ENCODE measurements around the gene TASP1. TPM values are rescaled to one million over a fixed set of nuclear protein-coding genes. Genes with fewer than 3 reads are reported as not detected.

TASP1 gene
- total RNA-seq, result 10 to 100 TPM in 1 of 2 experiments, 1 to 10 TPM in 1; 9.9 to 10.7 TPM

- POLR2A ChIA-PET, result interaction anchor here (1.0 kb wide), 1 partner anchor 147 kb away, joined by 3 read pairs; the partner anchor contains the start of genes ESF1 and NDUFAF5
These were observed at the start of gene TASP1 for GRCh38 chr20:13638496-13639149. TASP1 (minus strand) TSS chr20:13638932; CDS start chr20:13630078, 8,854 bp downstream.

GRCh38 chr20:13687815-13688214, 49.1 kb upstream of the TASP1 start:
- no peak for ATAC-seq (ENCODE audit: low read depth)
- Mint-ChIP-seq H3K27me3 (peaks cover 5% of the 10 kb centered on the region), H3K27ac (no peak overlapping the region), H3K4me3 (no peak overlapping the region), H3K4me1 (peaks cover 4% of the 10 kb centered on the region), H3K36me3 (no peaks in the 10 kb centered on the region), H3K9me3 (peaks cover 3% of the 10 kb centered on the region)
- no peak for DNase-seq
- POLR2A ChIA-PET, result no interaction called here

More at GRCh38 chr20:13638496-13639149, at the start of gene TASP1:
- peak; percentile 90 for DNase-seq
- H3K4me3 Mint-ChIP-seq, result peak within 1 kb of the TSS; percentile 89
- H3K4me1 Mint-ChIP-seq, result peaks cover 24% of the 10 kb centered on the region
- peaks cover 2% of the 10 kb centered on the region for H3K9me3 Mint-ChIP-seq
- no peaks in the 10 kb centered on the region for H3K27me3 Mint-ChIP-seq
- peak within 1 kb of the TSS; percentile 78 for H3K27ac Mint-ChIP-seq
- ATAC-seq (ENCODE audit: low read depth), result peak; percentile 99
- peaks cover 5% of the 10 kb centered on the region for H3K36me3 Mint-ChIP-seq

GRCh38 chr20:13685623-13686022, 46.9 kb upstream of the TASP1 start:
- Mint-ChIP-seq H3K9me3 (peaks cover 1% of the 10 kb centered on the region), H3K36me3 (no peaks in the 10 kb centered on the region), H3K4me1 (peaks cover 4% of the 10 kb centered on the region), H3K27ac (no peak overlapping the region), H3K27me3 (peaks cover 3% of the 10 kb centered on the region), H3K4me3 (no peak overlapping the region)
- DNase-seq, result no peak
- no peak for ATAC-seq (ENCODE audit: low read depth)
- POLR2A ChIA-PET, result no interaction called here

- ATAC-seq (ENCODE audit: low read depth) (no peak), DNase-seq (no peak)
- peaks cover 1% of the 10 kb centered on the region for H3K9me3 Mint-ChIP-seq
- H3K27ac Mint-ChIP-seq, result no peak overlapping the region
- POLR2A ChIA-PET, result no interaction called here
- peaks cover 3% of the 10 kb centered on the region for H3K27me3 Mint-ChIP-seq
- H3K4me3 Mint-ChIP-seq, result no peak overlapping the region
- H3K4me1 Mint-ChIP-seq, result peaks cover 4% of the 10 kb centered on the region
- no peaks in the 10 kb centered on the region for H3K36me3 Mint-ChIP-seq
These were observed 46.0 kb upstream of the TASP1 start for GRCh38 chr20:13684566-13685222.

GRCh38 chr20:13683833-13684232, 45.1 kb upstream of the TASP1 start:
- peaks cover 3% of the 10 kb centered on the region for H3K27me3 Mint-ChIP-seq
- peaks cover 4% of the 10 kb centered on the region for H3K4me1 Mint-ChIP-seq
- ATAC-seq (ENCODE audit: low read depth) (no peak), DNase-seq (no peak)
- POLR2A ChIA-PET, result no interaction called here
- H3K9me3 Mint-ChIP-seq, result peaks cover 1% of the 10 kb centered on the region
- H3K4me3 Mint-ChIP-seq, result no peak overlapping the region
- H3K27ac Mint-ChIP-seq, result no peak overlapping the region
- H3K36me3 Mint-ChIP-seq, result no peaks in the 10 kb centered on the region

GRCh38 chr20:13681248-13682125, 42.8 kb upstream of the TASP1 start:
- no peaks in the 10 kb centered on the region for H3K36me3 Mint-ChIP-seq
- no peak for DNase-seq
- ATAC-seq (ENCODE audit: low read depth), result no peak
- POLR2A ChIA-PET, result no interaction called here
- peaks cover 1% of the 10 kb centered on the region for H3K9me3 Mint-ChIP-seq
- no peak overlapping the region for H3K27ac Mint-ChIP-seq
- H3K27me3 Mint-ChIP-seq, result peaks cover 6% of the 10 kb centered on the region
- H3K4me3 Mint-ChIP-seq, result no peak overlapping the region
- peaks cover 4% of the 10 kb centered on the region for H3K4me1 Mint-ChIP-seq

- Mint-ChIP-seq H3K9me3 (peaks cover 1% of the 10 kb centered on the region), H3K36me3 (no peaks in the 10 kb centered on the region), H3K27ac (no peak overlapping the region), H3K27me3 (peaks cover 4% of the 10 kb centered on the region), H3K4me1 (no peaks in the 10 kb centered on the region), H3K4me3 (no peak overlapping the region)
- POLR2A ChIA-PET, result no interaction called here
- DNase-seq, result no peak
- no peak for ATAC-seq (ENCODE audit: low read depth)
These were observed 40.2 kb upstream of the TASP1 start for GRCh38 chr20:13678944-13679343.

GRCh38 chr20:13677241-13677640, 38.5 kb upstream of the TASP1 start:
- ATAC-seq (ENCODE audit: low read depth) (no peak), DNase-seq (no peak)
- H3K27ac Mint-ChIP-seq, result no peak overlapping the region

GRCh38 chr20:13676682-13677081, 38.0 kb upstream of the TASP1 start:
- DNase-seq (no peak), ATAC-seq (ENCODE audit: low read depth) (no peak)
- no peak overlapping the region for H3K4me3 Mint-ChIP-seq
- POLR2A ChIA-PET, result no interaction called here
- H3K27me3 Mint-ChIP-seq, result peaks cover 8% of the 10 kb centered on the region
- H3K36me3 Mint-ChIP-seq, result no peaks in the 10 kb centered on the region
- H3K27ac Mint-ChIP-seq, result no peak overlapping the region
- no peaks in the 10 kb centered on the region for H3K9me3 Mint-ChIP-seq
- no peaks in the 10 kb centered on the region for H3K4me1 Mint-ChIP-seq

More at GRCh38 chr20:13677241-13677640, 38.5 kb upstream of the TASP1 start:
- Mint-ChIP-seq H3K36me3 (no peaks in the 10 kb centered on the region), H3K4me1 (no peaks in the 10 kb centered on the region), H3K27me3 (peaks cover 4% of the 10 kb centered on the region), H3K4me3 (no peak overlapping the region), H3K9me3 (no peaks in the 10 kb centered on the region)
- POLR2A ChIA-PET, result no interaction called here

GRCh38 chr20:13672690-13673089, 34.0 kb upstream of the TASP1 start:
- no peaks in the 10 kb centered on the region for H3K4me1 Mint-ChIP-seq
- DNase-seq (no peak), ATAC-seq (ENCODE audit: low read depth) (no peak)
- H3K36me3 Mint-ChIP-seq, result no peaks in the 10 kb centered on the region
- H3K27me3 Mint-ChIP-seq, result peaks cover 9% of the 10 kb centered on the region
- no peaks in the 10 kb centered on the region for H3K9me3 Mint-ChIP-seq
- no peak overlapping the region for H3K27ac Mint-ChIP-seq
- POLR2A ChIA-PET, result no interaction called here
- H3K4me3 Mint-ChIP-seq, result no peak overlapping the region

- no peak for DNase-seq
- POLR2A ChIA-PET, result no interaction called here
- Mint-ChIP-seq H3K27me3 (peaks cover 6% of the 10 kb centered on the region), H3K4me1 (no peaks in the 10 kb centered on the region), H3K36me3 (no peaks in the 10 kb centered on the region), H3K27ac (no peak overlapping the region), H3K4me3 (no peak overlapping the region), H3K9me3 (no peaks in the 10 kb centered on the region)
- no peak for ATAC-seq (ENCODE audit: low read depth)
These were observed 33.2 kb upstream of the TASP1 start for GRCh38 chr20:13671916-13672378.

- Mint-ChIP-seq H3K27me3 (peaks cover 6% of the 10 kb centered on the region), H3K4me1 (no peaks in the 10 kb centered on the region), H3K27ac (no peak overlapping the region), H3K9me3 (no peaks in the 10 kb centered on the region), H3K4me3 (no peak overlapping the region), H3K36me3 (no peaks in the 10 kb centered on the region)
- POLR2A ChIA-PET, result no interaction called here
- DNase-seq, result no peak
- no peak for ATAC-seq (ENCODE audit: low read depth)
These were observed 32.8 kb upstream of the TASP1 start for GRCh38 chr20:13671512-13671911.

- no peak overlapping the region for H3K27ac Mint-ChIP-seq
- no peak overlapping the region for H3K4me3 Mint-ChIP-seq
- POLR2A ChIA-PET, result no interaction called here
- peaks cover 6% of the 10 kb centered on the region for H3K27me3 Mint-ChIP-seq
- H3K9me3 Mint-ChIP-seq, result no peaks in the 10 kb centered on the region
- no peaks in the 10 kb centered on the region for H3K4me1 Mint-ChIP-seq
- no peak for ATAC-seq (ENCODE audit: low read depth)
- no peaks in the 10 kb centered on the region for H3K36me3 Mint-ChIP-seq
- no peak for DNase-seq
These were observed 31.4 kb upstream of the TASP1 start for GRCh38 chr20:13670160-13670559.

Data from activated naive CD8-positive, alpha-beta T cell treated with anti-CD3 and anti-CD28 coated beads, Interleukin-2, amount 10 ng/mL, durations not matched to agents 7 days and 5 days (primary cell).